GM12878 (cell line): Measurements from ENCODE around the gene SYNCRIP. TPM values are rescaled to one million over a fixed set of nuclear protein-coding genes. Genes with fewer than 3 reads are reported as not detected.
A peak's percentile ranks its signal among the peaks of the same experiment; 100 is the strongest.

Source experiments
- ATAC-seq: fragments of 200-7000 bp; cut with Tn5 transposase; 3 replicates; pipeline ENCODE4 v1.9.1; 2020; ENCODE audit warnings: mild to moderate bottlenecking, moderate library complexity
- BruUV-seq: library from RNA; stranded (reverse); fragments of 400-500 nt; replicated peaks from 2 replicates; lab custom pipeline; 2021; lab: Mats Ljungman, UMichigan
- CTCF ChIA-PET: fragments of 300-600 bp; sonication (Branson Sonifier 250); formaldehyde crosslinking; extraction: SDS; loops from one replicate; lab custom pipeline; 2021; ENCODE audit warnings: inconsistent platforms; lab: Yijun Ruan, JAX
- POLR2A ChIA-PET: fragments of 350-600 bp; formaldehyde crosslinking; extraction: SDS; loops from one replicate; lab custom pipeline; 2021; ENCODE audit warnings: inconsistent platforms; lab: Charles Lee
- RAD21 ChIA-PET: fragments of 300-600 bp; sonication (Branson Sonifier 250); formaldehyde crosslinking; loops from one replicate; lab custom pipeline; 2023; ENCODE audit warnings: antibody characterized with exemption; ENCODE audit not compliant: unreplicated experiment; lab: Charles Lee
- SMC1A ChIA-PET: fragments of 300-600 bp; sonication (Branson Sonifier 250); formaldehyde crosslinking; loops from one replicate; lab custom pipeline; 2023; ENCODE audit not compliant: unreplicated experiment, uncharacterized antibody; lab: Charles Lee
- DNase-seq: peaks from one replicate; pipeline ENCODE4 v3.0.0-alpha.2; 2011; ENCODE audit warnings: low read depth, low spot score
- FAIRE-seq: peaks from 3 replicates; lab custom pipeline; 2011; peaks lifted over from hg19 to GRCh38; lab: Jason Lieb, UNC
- H2AFZ ChIP-seq: 2 replicates; pipeline ENCODE4 v1.6.0; 2011; ENCODE audit warnings: low read depth, low read length, control low read depth; ENCODE audit not compliant: control insufficient read depth
- H3K27ac ChIP-seq: 2 replicates; pipeline ENCODE4 v1.5.1; 2011; ENCODE audit warnings: control low read depth; ENCODE audit not compliant: control insufficient read depth, insufficient read depth
- H3K27me3 ChIP-seq, 2 experiments: replicated peaks in 1 of 2; 2 replicates each; pipeline versions ENCODE4 v1.6.0 to v1.6.1; 2011; ENCODE audit warnings: low read length in 1 of 2; ENCODE audit not compliant: control insufficient read depth in 2 of 2, insufficient read depth in 2 of 2
- H3K36me3 ChIP-seq, 2 experiments: 2 replicates each; pipeline ENCODE4 v1.5.1; 2011; ENCODE audit warnings: low read length in 1 of 2; ENCODE audit not compliant: control insufficient read depth in 2 of 2, insufficient read depth in 2 of 2
- H3K4me1 ChIP-seq: 2 replicates; pipeline ENCODE4 v1.6.1; 2011; ENCODE audit warnings: mild to moderate bottlenecking, low read length, moderate library complexity, mixed read lengths; ENCODE audit not compliant: control insufficient read depth, insufficient read depth
- H3K4me2 ChIP-seq: 2 replicates; pipeline ENCODE4 v1.6.0; 2011; ENCODE audit warnings: control low read depth; ENCODE audit not compliant: control insufficient read depth, insufficient read depth
- H3K4me3 ChIP-seq: fragments of 200-600 bp; sonication (generic); 2 replicates; pipeline ENCODE4 v1.5.1; 2016
- H3K79me2 ChIP-seq: 2 replicates; pipeline ENCODE4 v1.6.0; 2011; ENCODE audit warnings: low read length; ENCODE audit not compliant: control insufficient read depth, insufficient read depth
- H3K9ac ChIP-seq: 2 replicates; pipeline ENCODE4 v1.8.0; 2011; ENCODE audit warnings: low read length, control low read depth, mixed read lengths; ENCODE audit not compliant: control insufficient read depth, insufficient read depth
- H3K9me3 ChIP-seq: replicated peaks from 3 replicates; pipeline ENCODE4 v1.5.1; 2011; ENCODE audit warnings: mild to moderate bottlenecking, low read length; ENCODE audit not compliant: control insufficient read depth, insufficient read depth
- H4K20me1 ChIP-seq: 2 replicates; pipeline ENCODE4 v1.6.0; 2011; ENCODE audit not compliant: control insufficient read depth, insufficient read depth
- ESRRA ChIP-seq: IDR thresholded peaks from 2 replicates; pipeline ENCODE4 v1.6.1; 2012; ENCODE audit warnings: mild to moderate bottlenecking, low read length, improper control_type of control experiment
- GABPA ChIP-seq: IDR thresholded peaks from 2 replicates; pipeline ENCODE4 v1.6.1; 2014; ENCODE audit warnings: antibody characterized with exemption, low read depth, mild to moderate bottlenecking, inconsistent platforms
- GATAD2B ChIP-seq: fragments of 450-650 bp; conservative IDR thresholded peaks from 2 replicates; pipeline ENCODE4 v1.6.1; 2017; ENCODE audit warnings: low read depth, mild to moderate bottlenecking, moderate library complexity
- IKZF2 ChIP-seq, 2 experiments: fragments of 450-650 bp; IDR thresholded peaks; 2 replicates each; pipeline ENCODE4 v1.6.1; 2017; ENCODE audit warnings: mild to moderate bottlenecking in 2 of 2, moderate library complexity in 2 of 2
- IRF4 ChIP-seq: IDR thresholded peaks from 2 replicates; pipeline ENCODE4 v1.6.1; 2011; ENCODE audit warnings: low read depth, low read length
- NBN ChIP-seq: fragments of 450-650 bp; IDR thresholded peaks from 2 replicates; pipeline ENCODE4 v1.6.1; 2016
- NFIC ChIP-seq: IDR thresholded peaks from 2 replicates; pipeline ENCODE4 v1.6.1; 2012; ENCODE audit warnings: low read depth, mild to moderate bottlenecking, inconsistent platforms, low read length, moderate library complexity
- SIN3A ChIP-seq: IDR thresholded peaks from 2 replicates; pipeline ENCODE4 v1.6.1; 2012; ENCODE audit warnings: low read depth, low read length, improper control_type of control experiment
- SIX5 ChIP-seq: IDR thresholded peaks from 2 replicates; pipeline ENCODE4 v1.6.1; 2011; ENCODE audit warnings: mild to moderate bottlenecking, low read depth, low read length, moderate library complexity; ENCODE audit not compliant: severe bottlenecking
- SMAD5 ChIP-seq: IDR thresholded peaks from 2 replicates; pipeline ENCODE4 v1.6.1; 2016; ENCODE audit warnings: antibody characterized with exemption, low read depth
- TBL1XR1 ChIP-seq: IDR thresholded peaks from 2 replicates; pipeline ENCODE4 v1.6.1; 2012; ENCODE audit warnings: low read depth, low read length, improper control_type of control experiment
- TCF3 ChIP-seq: IDR thresholded peaks from 2 replicates; pipeline ENCODE4 v1.6.1; 2012; ENCODE audit warnings: low read depth, mild to moderate bottlenecking, low read length, borderline replicate concordance; ENCODE audit not compliant: insufficient read depth
- YBX1 ChIP-seq: fragments of 450-650 bp; IDR thresholded peaks from 2 replicates; pipeline ENCODE4 v1.6.1; 2016; ENCODE audit warnings: antibody characterized with exemption
- ZNF217 ChIP-seq: fragments of 450-650 bp; IDR thresholded peaks from 2 replicates; pipeline ENCODE4 v1.6.1; 2017; ENCODE audit warnings: antibody characterized with exemption, mild to moderate bottlenecking
- WGBS: methylation state at CpG from one replicate; pipeline ENCODE4 v1.1.6; 2016; ENCODE audit warnings: low lambda C conversion rate; ENCODE audit not compliant: insufficient replicate concordance, insufficient coverage; ENCODE audit errors: missing lambda C conversion rate; 5-methylcytosine and 5-hydroxymethylcytosine counted together
- in situ Hi-C: fragments of 300-500 bp; cut with MboI; formaldehyde crosslinking; loops from 9 replicates; pipeline ENCODE4 v1.14.3; 2018; ENCODE audit warnings: mixed read lengths
- intact Hi-C: fragments of 100-400 bp; cut with micrococcal nuclease; formaldehyde crosslinking; loops from one replicate; pipeline ENCODE4 v1.14.2; 2022; ENCODE audit not compliant: unreplicated experiment
- polyA plus RNA-seq, 11 experiments: library from polyadenylated mRNA; depleted of rRNA in 4 of 11; unstranded in 6 of 11; stranded (reverse) in 5 of 11; fragments of >200 nt; fragmentation: Nextera tagmentation in 4 of 11; fragmentation: Illumina TruSeq in 1 of 11; extraction: Ambion mirVana in 4 of 11; extraction: Trizol in 1 of 11; gene quantifications; 1 replicate in 1 of 11; 2 replicates in 10 of 11; pipeline versions ENCODE4 v1.2.1 to v1.2.3, GENCODE V29; 2011 to 2016; ENCODE audit warnings: inconsistent platforms in 2 of 11, missing spikeins in 2 of 11, low read depth in 1 of 11
- total RNA-seq, 4 experiments: library from RNA; depleted of rRNA in 3 of 4; stranded (reverse); fragments of >200 nt in 3 of 4; fragmentation: Illumina TruSeq in 1 of 4; extraction: Trizol in 1 of 4; gene quantifications; 2 replicates each; pipeline versions ENCODE4 v1.2.1 to v1.2.3, GENCODE V29; 2013 to 2021
- TF ChIP-seq, protein P1 (sequence below): fragments of 450-650 bp; IDR thresholded peaks from 2 replicates; pipeline ENCODE4 v1.6.1; 2016; ENCODE audit warnings: mild to moderate bottlenecking
- TF ChIP-seq, protein P2 (sequence below): IDR thresholded peaks from 2 replicates; pipeline ENCODE4 v1.6.1; 2012; ENCODE audit warnings: low read length, inconsistent platforms
- TF ChIP-seq, protein P3 (sequence below): fragments of 450-650 bp; IDR thresholded peaks from 2 replicates; pipeline ENCODE4 v1.6.1; 2017; ENCODE audit warnings: mild to moderate bottlenecking, moderate library complexity

SYNCRIP gene
- total and polyA plus RNA-seq, 10 of the 15 experiments (the other 5 are each of a cell fraction or from before 2014, with no cell fraction given), result 28.4 to 255 (median 131) TPM

DNA sequence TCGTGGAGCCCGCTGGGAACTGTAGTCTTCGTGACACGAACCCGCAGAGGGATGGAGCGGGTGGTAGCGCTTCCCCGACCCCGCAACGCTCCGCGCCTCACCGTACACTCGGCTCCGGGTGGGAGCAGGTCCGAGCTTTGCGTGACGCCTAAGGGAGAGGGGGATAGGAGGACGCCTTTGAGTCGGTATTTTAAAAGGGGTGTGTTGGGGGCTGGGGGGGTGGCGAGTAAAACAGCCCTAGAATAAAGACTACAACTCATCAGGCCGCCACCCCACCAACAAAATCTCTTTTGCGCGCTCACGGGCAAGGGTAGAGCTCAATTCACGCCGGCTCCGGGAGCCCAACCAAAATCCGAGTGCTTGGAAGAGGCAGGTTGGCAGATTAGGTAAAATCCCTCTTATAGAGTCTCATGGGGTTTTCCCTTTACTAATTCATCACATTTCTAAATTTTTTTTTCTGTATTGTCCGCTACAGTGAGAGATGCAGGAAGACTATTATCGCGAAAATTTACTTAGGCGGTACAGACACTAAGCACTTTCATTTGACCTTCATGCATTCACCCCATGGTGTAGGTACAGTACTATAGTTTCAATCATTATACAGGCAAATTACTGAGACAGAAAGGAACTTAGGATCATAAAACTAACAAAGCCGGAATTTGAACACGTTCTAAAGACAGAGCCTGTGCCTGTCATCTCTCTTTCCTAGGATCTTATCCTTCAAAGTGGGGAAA lies 48.3 kb downstream of the SYNCRIP start:
- peak; percentile 27 for FAIRE-seq
- Histone ChIP-seq H4K20me1 (no peaks in the 10 kb centered on the region), H3K27ac (peak overlapping the region; percentile 67), H3K4me2 (peak overlapping the region; percentile 76), H3K4me1 (no peaks in the 10 kb centered on the region), H3K9me3 (peaks cover 2% of the 10 kb centered on the region; the same call in 1 of the 3 replicates), H3K79me2 (peaks cover 26% of the 10 kb centered on the region), H3K27me3 (no peaks in the 10 kb centered on the region), H3K36me3 (no peaks in the 10 kb centered on the region), H3K4me3 (peak overlapping the region; percentile 82), H2AFZ (peak overlapping the region; percentile 52), H3K9ac (peak overlapping the region; percentile 82)
- ChIA-PET CTCF (interaction anchor here (0.8 to 2.3 kb wide), 3 partner anchors 32 to 76 kb away, joined by 4 to 12 read pairs (median 4); no protein-coding TSS in a partner anchor), RAD21 (interaction anchor here (1.4 to 2.7 kb wide), 3 partner anchors 49 to 84 kb away, joined by 6 to 20 read pairs (median 11); partner anchors contain the start of gene SYNCRIP), POLR2A (interaction anchor here (0.5 to 5.8 kb wide), 7 partner anchors 36 to 111 kb away, joined by 3 to 52 read pairs (median 4); partner anchors contain the start of gene SYNCRIP), SMC1A (interaction anchor here (0.7 to 3.4 kb wide), 5 partner anchors 15 to 84 kb away, joined by 3 to 24 read pairs (median 4); no protein-coding TSS in a partner anchor)
- in situ Hi-C loops, result no loop called here
- TSS peak; percentile 95 for BruUV-seq
- DNase-seq, result no peak
- WGBS, result under 1% methylated on average over 35 of the region's 35 CpGs
- ATAC-seq, result peak; percentile 24
- intact Hi-C loops, result loop anchor here (2.0 kb wide), 1 partner anchor 48 kb away; the partner anchor contains the start of gene SYNCRIP
- no peak for TF ChIP-seq SMAD5
- no peak; the same call in 1 of the 2 replicates for TF ChIP-seq ZNF217
- TF ChIP-seq ESRRA, result no peak
- no peak for TF ChIP-seq TCF3
- TF ChIP-seq, protein P1, sequence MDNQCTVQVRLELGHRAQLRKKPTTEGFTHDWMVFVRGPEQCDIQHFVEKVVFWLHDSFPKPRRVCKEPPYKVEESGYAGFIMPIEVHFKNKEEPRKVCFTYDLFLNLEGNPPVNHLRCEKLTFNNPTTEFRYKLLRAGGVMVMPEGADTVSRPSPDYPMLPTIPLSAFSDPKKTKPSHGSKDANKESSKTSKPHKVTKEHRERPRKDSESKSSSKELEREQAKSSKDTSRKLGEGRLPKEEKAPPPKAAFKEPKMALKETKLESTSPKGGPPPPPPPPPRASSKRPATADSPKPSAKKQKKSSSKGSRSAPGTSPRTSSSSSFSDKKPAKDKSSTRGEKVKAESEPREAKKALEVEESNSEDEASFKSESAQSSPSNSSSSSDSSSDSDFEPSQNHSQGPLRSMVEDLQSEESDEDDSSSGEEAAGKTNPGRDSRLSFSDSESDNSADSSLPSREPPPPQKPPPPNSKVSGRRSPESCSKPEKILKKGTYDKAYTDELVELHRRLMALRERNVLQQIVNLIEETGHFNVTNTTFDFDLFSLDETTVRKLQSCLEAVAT, result peak; percentile 25; the same call in 1 of the 2 replicates
- TF ChIP-seq, protein P2, sequence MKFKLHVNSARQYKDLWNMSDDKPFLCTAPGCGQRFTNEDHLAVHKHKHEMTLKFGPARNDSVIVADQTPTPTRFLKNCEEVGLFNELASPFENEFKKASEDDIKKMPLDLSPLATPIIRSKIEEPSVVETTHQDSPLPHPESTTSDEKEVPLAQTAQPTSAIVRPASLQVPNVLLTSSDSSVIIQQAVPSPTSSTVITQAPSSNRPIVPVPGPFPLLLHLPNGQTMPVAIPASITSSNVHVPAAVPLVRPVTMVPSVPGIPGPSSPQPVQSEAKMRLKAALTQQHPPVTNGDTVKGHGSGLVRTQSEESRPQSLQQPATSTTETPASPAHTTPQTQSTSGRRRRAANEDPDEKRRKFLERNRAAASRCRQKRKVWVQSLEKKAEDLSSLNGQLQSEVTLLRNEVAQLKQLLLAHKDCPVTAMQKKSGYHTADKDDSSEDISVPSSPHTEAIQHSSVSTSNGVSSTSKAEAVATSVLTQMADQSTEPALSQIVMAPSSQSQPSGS, result no peak
- TF ChIP-seq, protein P3, sequence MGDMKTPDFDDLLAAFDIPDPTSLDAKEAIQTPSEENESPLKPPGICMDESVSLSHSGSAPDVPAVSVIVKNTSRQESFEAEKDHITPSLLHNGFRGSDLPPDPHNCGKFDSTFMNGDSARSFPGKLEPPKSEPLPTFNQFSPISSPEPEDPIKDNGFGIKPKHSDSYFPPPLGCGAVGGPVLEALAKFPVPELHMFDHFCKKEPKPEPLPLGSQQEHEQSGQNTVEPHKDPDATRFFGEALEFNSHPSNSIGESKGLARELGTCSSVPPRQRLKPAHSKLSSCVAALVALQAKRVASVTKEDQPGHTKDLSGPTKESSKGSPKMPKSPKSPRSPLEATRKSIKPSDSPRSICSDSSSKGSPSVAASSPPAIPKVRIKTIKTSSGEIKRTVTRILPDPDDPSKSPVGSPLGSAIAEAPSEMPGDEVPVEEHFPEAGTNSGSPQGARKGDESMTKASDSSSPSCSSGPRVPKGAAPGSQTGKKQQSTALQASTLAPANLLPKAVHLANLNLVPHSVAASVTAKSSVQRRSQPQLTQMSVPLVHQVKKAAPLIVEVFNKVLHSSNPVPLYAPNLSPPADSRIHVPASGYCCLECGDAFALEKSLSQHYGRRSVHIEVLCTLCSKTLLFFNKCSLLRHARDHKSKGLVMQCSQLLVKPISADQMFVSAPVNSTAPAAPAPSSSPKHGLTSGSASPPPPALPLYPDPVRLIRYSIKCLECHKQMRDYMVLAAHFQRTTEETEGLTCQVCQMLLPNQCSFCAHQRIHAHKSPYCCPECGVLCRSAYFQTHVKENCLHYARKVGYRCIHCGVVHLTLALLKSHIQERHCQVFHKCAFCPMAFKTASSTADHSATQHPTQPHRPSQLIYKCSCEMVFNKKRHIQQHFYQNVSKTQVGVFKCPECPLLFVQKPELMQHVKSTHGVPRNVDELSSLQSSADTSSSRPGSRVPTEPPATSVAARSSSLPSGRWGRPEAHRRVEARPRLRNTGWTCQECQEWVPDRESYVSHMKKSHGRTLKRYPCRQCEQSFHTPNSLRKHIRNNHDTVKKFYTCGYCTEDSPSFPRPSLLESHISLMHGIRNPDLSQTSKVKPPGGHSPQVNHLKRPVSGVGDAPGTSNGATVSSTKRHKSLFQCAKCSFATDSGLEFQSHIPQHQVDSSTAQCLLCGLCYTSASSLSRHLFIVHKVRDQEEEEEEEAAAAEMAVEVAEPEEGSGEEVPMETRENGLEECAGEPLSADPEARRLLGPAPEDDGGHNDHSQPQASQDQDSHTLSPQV, result no peak
- no peak for TF ChIP-seq TBL1XR1
- 0 out of 4 replicates have a peak, but pooled peaks of 1 of the 2 experiments have one; percentile 51 for TF ChIP-seq IKZF2 (IDR thresholded peaks at IDR 0.05)
- TF ChIP-seq SIX5, result peak; percentile 77
- TF ChIP-seq SIN3A, result peak; percentile 32; the same call in 1 of the 2 replicates
- TF ChIP-seq IRF4, result no peak
- TF ChIP-seq GABPA, result no peak; the same call in 1 of the 2 replicates
- no peak for TF ChIP-seq NFIC
- peak; percentile 16 for TF ChIP-seq NBN
- TF ChIP-seq GATAD2B, result no peak; the same call in 1 of the 2 replicates
- no peak for TF ChIP-seq YBX1
